PC-9 (cell line): ENCODE results near the gene KLHL26. TPM values are rescaled to one million over a fixed set of nuclear protein-coding genes. Genes with fewer than 3 reads are reported as not detected.

Source experiments
- BruUV-seq: library from RNA; stranded (reverse); fragments of 400-500 nt; replicated peaks from 2 replicates; lab custom pipeline; 2021; lab: Mats Ljungman, UMichigan
- CTCF ChIA-PET: fragments of 300-600 bp; sonication (Branson Sonifier 250); formaldehyde crosslinking; loops from one replicate; lab custom pipeline; 2022; ENCODE audit warnings: antibody characterized with exemption; lab: Charles Lee
- POLR2A ChIA-PET: fragments of 300-600 bp; sonication (Branson Sonifier 250); formaldehyde crosslinking; loops from one replicate; lab custom pipeline; 2022; ENCODE audit warnings: antibody characterized with exemption; ENCODE audit not compliant: unreplicated experiment; lab: Charles Lee
- DNase-seq, 2 experiments: peaks; one replicate each; pipeline versions ENCODE4 v3.0.0 to v3.0.0-alpha.2; 2015 to 2022; ENCODE audit warnings: mixed read lengths in 1 of 2
- H2AFZ ChIP-seq: fragments of 200-600 bp; sonication (generic); 2 replicates; pipeline ENCODE4 v1.8.1; 2017; ENCODE audit warnings: antibody characterized with exemption
- H3F3A ChIP-seq: fragments of 200-600 bp; sonication (generic); 2 replicates; pipeline ENCODE4 v1.8.1; 2017; ENCODE audit warnings: antibody characterized with exemption, mild to moderate bottlenecking, low read depth; ENCODE audit not compliant: insufficient read depth
- H3K27ac ChIP-seq: fragments of 200-600 bp; sonication (generic); 2 replicates; pipeline ENCODE4 v1.6.1; 2016; ENCODE audit warnings: mixed run types
- H3K27me3 ChIP-seq: fragments of 200-600 bp; sonication (generic); 2 replicates; pipeline ENCODE4 v1.6.1; 2016; ENCODE audit warnings: low read depth, mixed run types; ENCODE audit not compliant: insufficient read depth
- H3K36me3 ChIP-seq: fragments of 200-600 bp; sonication (generic); 2 replicates; pipeline ENCODE4 v1.6.1; 2016; ENCODE audit warnings: low read depth, mixed run types
- H3K4me1 ChIP-seq: fragments of 200-600 bp; sonication (generic); replicated peaks from 2 replicates; pipeline ENCODE4 v1.6.1; 2016; ENCODE audit warnings: mixed run types; ENCODE audit not compliant: insufficient read depth
- H3K4me2 ChIP-seq: fragments of 200-600 bp; sonication (generic); 2 replicates; pipeline ENCODE4 v1.6.1; 2017; ENCODE audit warnings: mixed run types
- H3K4me3 ChIP-seq: fragments of 200-600 bp; sonication (generic); 2 replicates; pipeline ENCODE4 v1.6.1; 2016; ENCODE audit warnings: mixed run types
- H3K79me2 ChIP-seq: fragments of 200-600 bp; sonication (generic); 2 replicates; pipeline ENCODE4 v1.6.1; 2017; ENCODE audit warnings: low read depth, mixed run types
- H3K9me2 ChIP-seq: fragments of 200-600 bp; sonication (generic); 2 replicates; pipeline ENCODE4 v1.8.1; 2017; ENCODE audit warnings: mild to moderate bottlenecking; ENCODE audit not compliant: insufficient read depth
- H3K9me3 ChIP-seq: fragments of 200-600 bp; sonication (generic); 2 replicates; pipeline ENCODE4 v1.8.1; 2016; ENCODE audit warnings: low read depth; ENCODE audit not compliant: insufficient read depth
- H4K20me1 ChIP-seq: fragments of 200-600 bp; sonication (generic); 2 replicates; pipeline ENCODE4 v1.8.1; 2017; ENCODE audit not compliant: insufficient read depth
- CTCF ChIP-seq: fragments of 200-600 bp; sonication (generic); conservative IDR thresholded peaks from 2 replicates; pipeline ENCODE4 v1.6.1; 2017; ENCODE audit warnings: mixed run types, antibody characterized with exemption, mild to moderate bottlenecking, moderate library complexity
- EZH2 ChIP-seq: fragments of 200-600 bp; sonication (generic); IDR thresholded peaks from 2 replicates; pipeline ENCODE4 v1.8.0; 2017; ENCODE audit warnings: antibody characterized with exemption, low read depth
- intact Hi-C: fragments of 100-400 bp; cut with micrococcal nuclease; formaldehyde crosslinking; loops from one replicate; pipeline ENCODE4 v1.10.0; 2022; ENCODE audit not compliant: unreplicated experiment
- total RNA-seq: library from RNA; stranded (reverse); gene quantifications from 2 replicates; pipeline ENCODE4 v1.2.3, GENCODE V29; 2021

Gene KLHL26
- total RNA-seq, 1 experiment from 2014 or later = 11.8 TPM

DNA sequence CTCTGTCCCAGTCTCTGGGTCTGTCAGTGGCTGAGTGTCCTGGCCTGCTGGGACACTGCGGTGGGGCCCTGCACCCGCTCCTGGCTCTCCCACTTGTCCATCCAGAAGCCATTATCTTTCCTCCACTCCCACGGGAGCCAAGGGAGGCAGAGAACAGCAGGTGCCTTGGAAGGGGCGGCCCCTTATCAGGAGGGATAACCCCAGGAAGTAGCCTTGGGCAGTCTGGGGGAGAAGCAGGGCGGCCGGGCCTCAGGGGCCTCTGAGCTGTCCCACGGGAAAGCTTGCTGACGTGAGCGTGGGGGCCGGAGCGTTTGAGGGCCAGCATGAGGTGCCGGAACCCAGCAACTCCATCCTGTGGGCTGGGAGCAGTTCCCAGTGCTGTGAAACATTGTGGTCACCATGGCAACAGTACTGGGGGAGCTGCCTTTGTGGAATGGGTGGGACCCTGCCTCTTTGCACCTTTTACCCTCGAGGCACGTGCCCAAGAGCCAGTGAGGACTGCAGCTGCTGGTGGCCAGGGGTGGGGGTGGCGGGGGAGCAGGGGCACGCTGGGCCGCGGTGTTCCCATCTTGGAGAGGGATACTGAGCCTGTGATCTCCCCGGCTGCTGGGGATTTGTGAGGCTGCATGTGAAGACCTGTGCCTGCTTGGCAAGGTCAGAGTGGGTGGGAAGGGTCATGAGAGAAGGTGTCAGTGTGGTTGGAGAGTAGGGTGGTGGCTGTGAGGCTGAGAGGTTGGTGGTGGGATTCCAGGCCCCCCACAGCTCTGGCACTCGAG, 20.9 kb downstream of the KLHL26 start:
- Histone ChIP-seq H3K4me3 (no peak overlapping the region), H2AFZ (no peak overlapping the region), H3K9me2 (no peaks in the 10 kb centered on the region), H3K27me3 (no peaks in the 10 kb centered on the region), H3K27ac (no peak overlapping the region), H3K4me2 (no peak overlapping the region), H4K20me1 (peaks cover 29% of the 10 kb centered on the region), H3K79me2 (no peaks in the 10 kb centered on the region), H3F3A (no peaks in the 10 kb centered on the region), H3K36me3 (no peaks in the 10 kb centered on the region), H3K9me3 (no peaks in the 10 kb centered on the region), H3K4me1 (no peaks in the 10 kb centered on the region)
- intact Hi-C loops = no loop called here
- DNase-seq = peak in 1 of 2 experiments; percentile 31
- BruUV-seq = no TSS peak
- ChIA-PET CTCF (no interaction called here), POLR2A (interaction anchor here (0.6 kb wide), 1 partner anchor 85 kb away, joined by 3 read pairs; no protein-coding TSS in a partner anchor)
- TF ChIP-seq CTCF (no peak), EZH2 (no peak)

DNA sequence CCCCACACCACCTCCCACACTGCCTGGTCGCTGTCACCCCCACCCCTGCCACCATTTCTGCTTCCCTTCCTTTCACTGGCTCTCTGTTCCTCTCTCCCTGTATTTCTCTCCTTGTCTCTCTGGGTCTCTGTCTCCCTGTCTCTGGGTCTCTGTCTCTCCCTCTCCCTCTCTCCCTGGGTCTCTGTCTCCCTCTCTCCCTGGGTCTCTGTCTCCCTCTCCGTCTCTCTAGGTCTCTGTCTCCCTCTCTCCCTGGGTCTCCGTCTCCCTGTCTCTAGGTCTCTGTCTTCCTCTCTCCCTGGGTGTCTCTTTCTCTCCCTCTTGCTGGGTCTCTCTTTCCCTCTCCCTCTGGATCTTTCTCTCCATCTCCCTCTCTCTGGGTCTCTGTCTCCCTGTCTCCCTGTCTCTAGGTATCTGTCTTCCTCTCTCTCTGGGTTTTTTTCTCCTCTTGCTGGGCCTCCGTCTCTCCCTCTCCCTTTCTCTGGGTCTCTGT, 21.6 kb downstream of the KLHL26 start:
- intact Hi-C loops = no loop called here
- peak in 1 of 2 experiments; percentile 21 for DNase-seq

More for the DNA sequence above, 21.6 kb downstream of the KLHL26 start:
- TF ChIP-seq CTCF (no peak), EZH2 (no peak)
- Histone ChIP-seq H3K36me3 (no peaks in the 10 kb centered on the region), H3K4me1 (no peaks in the 10 kb centered on the region), H3K79me2 (no peaks in the 10 kb centered on the region), H3K9me3 (no peaks in the 10 kb centered on the region), H3K4me2 (no peak overlapping the region), H3F3A (no peaks in the 10 kb centered on the region), H3K4me3 (no peak overlapping the region), H3K9me2 (no peaks in the 10 kb centered on the region), H2AFZ (no peak overlapping the region), H3K27ac (no peak overlapping the region), H4K20me1 (peaks cover 28% of the 10 kb centered on the region), H3K27me3 (no peaks in the 10 kb centered on the region)
- POLR2A ChIA-PET = no interaction called here
- no TSS peak for BruUV-seq
- CTCF ChIA-PET = no interaction called here
